HepG2 (cell line): Measurements from ENCODE around the gene SHPK. TPM values are rescaled to one million over a fixed set of nuclear protein-coding genes. Genes with fewer than 3 reads are reported as not detected.
A peak's percentile ranks its signal among the peaks of the same experiment; 100 is the strongest.

Experiments used
- ELF3 ChIP-seq: IDR thresholded peaks from 2 replicates; pipeline ENCODE4 v1.6.1; 2016; ENCODE audit warnings: missing genetic modification reagents, missing compliant biosample characterization
- MIER2 ChIP-seq: IDR thresholded peaks from 2 replicates; pipeline ENCODE4 v1.6.1; 2016; ENCODE audit warnings: missing biosample characterization, missing genetic modification reagents
- SP4 ChIP-seq: sonication (generic); formaldehyde crosslinking; IDR thresholded peaks from 2 replicates; pipeline ENCODE4 v1.8.1; 2023; ENCODE audit warnings: mild to moderate bottlenecking, missing genetic modification reagents
- ZNF10 ChIP-seq: sonication (generic); formaldehyde crosslinking; IDR thresholded peaks from 2 replicates; pipeline ENCODE4 v1.4.0; 2020; ENCODE audit warnings: mild to moderate bottlenecking, low read depth, missing genetic modification reagents, borderline replicate concordance
- ZNF136 ChIP-seq: sonication (generic); formaldehyde crosslinking; IDR thresholded peaks from 2 replicates; pipeline ENCODE4 v1.8.1; 2022; ENCODE audit warnings: low read depth, mild to moderate bottlenecking, moderate library complexity, missing genetic modification reagents
- ZNF644 ChIP-seq: IDR thresholded peaks from 2 replicates; pipeline ENCODE4 v1.6.1; 2016; ENCODE audit warnings: low read depth
- polyA plus RNA-seq, 8 experiments: library from polyadenylated mRNA; depleted of rRNA in 3 of 8; stranded (reverse) in 7 of 8; unstranded in 1 of 8; fragments of >200 nt; fragmentation: Illumina TruSeq in 4 of 8; extraction: Trizol in 4 of 8; gene quantifications; 2 replicates each; pipeline versions ENCODE4 v1.2.1 to v1.2.3, GENCODE V29; 2011 to 2016; ENCODE audit warnings: low read depth in 4 of 8, missing spikeins in 1 of 8, mixed read lengths in 1 of 8; ENCODE audit not compliant: insufficient read depth in 1 of 8
- total RNA-seq, 5 experiments: library from RNA; depleted of rRNA; stranded (reverse); fragments of >200 nt; fragmentation: Illumina TruSeq; extraction: Trizol; gene quantifications; 2 replicates each; pipeline ENCODE4 v1.2.3, GENCODE V29; 2016; ENCODE audit warnings: low read depth in 1 of 5
- TF ChIP-seq, protein P1 (sequence below), 2 experiments: fragments of 450-650 bp in 1 of 2; sonication (generic) in 1 of 2; formaldehyde crosslinking in 1 of 2; IDR thresholded peaks; 2 replicates each; pipeline versions ENCODE4 v1.6.1 to v1.8.0; 2016 to 2022; ENCODE audit warnings: antibody characterized with exemption in 1 of 2, mild to moderate bottlenecking in 1 of 2, missing genetic modification reagents in 1 of 2
- TF ChIP-seq, protein P2 (sequence below): sonication (generic); formaldehyde crosslinking; IDR thresholded peaks from 2 replicates; pipeline ENCODE4 v1.4.0; 2020; ENCODE audit warnings: missing genetic modification reagents
- TF ChIP-seq, protein P3 (sequence below): sonication (generic); formaldehyde crosslinking; IDR thresholded peaks from 2 replicates; pipeline ENCODE4 v1.4.0; 2020; ENCODE audit warnings: missing genetic modification reagents, borderline replicate concordance
- TF ChIP-seq, protein P4 (sequence below): sonication (generic); formaldehyde crosslinking; IDR thresholded peaks from 2 replicates; pipeline ENCODE4 v1.4.0; 2020; ENCODE audit warnings: mild to moderate bottlenecking, missing genetic modification reagents

The SHPK gene
- total and polyA plus RNA-seq, 2 of the 13 experiments (the other 11 are each of a cell fraction or from before 2014, with no cell fraction given) = 16.2 to 30.9 TPM

GRCh38 chr17:3635474-3636153, 436 bp downstream of the SHPK start (continued):
- TF ChIP-seq, protein P1, sequence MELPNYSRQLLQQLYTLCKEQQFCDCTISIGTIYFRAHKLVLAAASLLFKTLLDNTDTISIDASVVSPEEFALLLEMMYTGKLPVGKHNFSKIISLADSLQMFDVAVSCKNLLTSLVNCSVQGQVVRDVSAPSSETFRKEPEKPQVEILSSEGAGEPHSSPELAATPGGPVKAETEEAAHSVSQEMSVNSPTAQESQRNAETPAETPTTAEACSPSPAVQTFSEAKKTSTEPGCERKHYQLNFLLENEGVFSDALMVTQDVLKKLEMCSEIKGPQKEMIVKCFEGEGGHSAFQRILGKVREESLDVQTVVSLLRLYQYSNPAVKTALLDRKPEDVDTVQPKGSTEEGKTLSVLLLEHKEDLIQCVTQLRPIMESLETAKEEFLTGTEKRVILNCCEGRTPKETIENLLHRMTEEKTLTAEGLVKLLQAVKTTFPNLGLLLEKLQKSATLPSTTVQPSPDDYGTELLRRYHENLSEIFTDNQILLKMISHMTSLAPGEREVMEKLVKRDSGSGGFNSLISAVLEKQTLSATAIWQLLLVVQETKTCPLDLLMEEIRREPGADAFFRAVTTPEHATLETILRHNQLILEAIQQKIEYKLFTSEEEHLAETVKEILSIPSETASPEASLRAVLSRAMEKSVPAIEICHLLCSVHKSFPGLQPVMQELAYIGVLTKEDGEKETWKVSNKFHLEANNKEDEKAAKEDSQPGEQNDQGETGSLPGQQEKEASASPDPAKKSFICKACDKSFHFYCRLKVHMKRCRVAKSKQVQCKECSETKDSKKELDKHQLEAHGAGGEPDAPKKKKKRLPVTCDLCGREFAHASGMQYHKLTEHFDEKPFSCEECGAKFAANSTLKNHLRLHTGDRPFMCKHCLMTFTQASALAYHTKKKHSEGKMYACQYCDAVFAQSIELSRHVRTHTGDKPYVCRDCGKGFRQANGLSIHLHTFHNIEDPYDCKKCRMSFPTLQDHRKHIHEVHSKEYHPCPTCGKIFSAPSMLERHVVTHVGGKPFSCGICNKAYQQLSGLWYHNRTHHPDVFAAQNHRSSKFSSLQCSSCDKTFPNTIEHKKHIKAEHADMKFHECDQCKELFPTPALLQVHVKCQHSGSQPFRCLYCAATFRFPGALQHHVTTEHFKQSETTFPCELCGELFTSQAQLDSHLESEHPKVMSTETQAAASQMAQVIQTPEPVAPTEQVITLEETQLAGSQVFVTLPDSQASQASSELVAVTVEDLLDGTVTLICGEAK (IDR thresholded peaks at IDR 0.05) = no peak
- TF ChIP-seq, protein P1 (CRISPR knock-in tag; IDR thresholded peaks at IDR 0.05) = 0 out of 2 replicates have a peak, but pooled peaks have one; percentile 51
- TF ChIP-seq ELF3 = no peak
- TF ChIP-seq MIER2 (CRISPR knock-in tag) = no peak
- TF ChIP-seq SP4 (CRISPR knock-in tag) = no peak
- TF ChIP-seq, protein P2, sequence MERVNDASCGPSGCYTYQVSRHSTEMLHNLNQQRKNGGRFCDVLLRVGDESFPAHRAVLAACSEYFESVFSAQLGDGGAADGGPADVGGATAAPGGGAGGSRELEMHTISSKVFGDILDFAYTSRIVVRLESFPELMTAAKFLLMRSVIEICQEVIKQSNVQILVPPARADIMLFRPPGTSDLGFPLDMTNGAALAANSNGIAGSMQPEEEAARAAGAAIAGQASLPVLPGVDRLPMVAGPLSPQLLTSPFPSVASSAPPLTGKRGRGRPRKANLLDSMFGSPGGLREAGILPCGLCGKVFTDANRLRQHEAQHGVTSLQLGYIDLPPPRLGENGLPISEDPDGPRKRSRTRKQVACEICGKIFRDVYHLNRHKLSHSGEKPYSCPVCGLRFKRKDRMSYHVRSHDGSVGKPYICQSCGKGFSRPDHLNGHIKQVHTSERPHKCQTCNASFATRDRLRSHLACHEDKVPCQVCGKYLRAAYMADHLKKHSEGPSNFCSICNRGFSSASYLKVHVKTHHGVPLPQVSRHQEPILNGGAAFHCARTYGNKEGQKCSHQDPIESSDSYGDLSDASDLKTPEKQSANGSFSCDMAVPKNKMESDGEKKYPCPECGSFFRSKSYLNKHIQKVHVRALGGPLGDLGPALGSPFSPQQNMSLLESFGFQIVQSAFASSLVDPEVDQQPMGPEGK (CRISPR knock-in tag) = no peak; the same call in 1 of the 2 replicates
- TF ChIP-seq, protein P3, sequence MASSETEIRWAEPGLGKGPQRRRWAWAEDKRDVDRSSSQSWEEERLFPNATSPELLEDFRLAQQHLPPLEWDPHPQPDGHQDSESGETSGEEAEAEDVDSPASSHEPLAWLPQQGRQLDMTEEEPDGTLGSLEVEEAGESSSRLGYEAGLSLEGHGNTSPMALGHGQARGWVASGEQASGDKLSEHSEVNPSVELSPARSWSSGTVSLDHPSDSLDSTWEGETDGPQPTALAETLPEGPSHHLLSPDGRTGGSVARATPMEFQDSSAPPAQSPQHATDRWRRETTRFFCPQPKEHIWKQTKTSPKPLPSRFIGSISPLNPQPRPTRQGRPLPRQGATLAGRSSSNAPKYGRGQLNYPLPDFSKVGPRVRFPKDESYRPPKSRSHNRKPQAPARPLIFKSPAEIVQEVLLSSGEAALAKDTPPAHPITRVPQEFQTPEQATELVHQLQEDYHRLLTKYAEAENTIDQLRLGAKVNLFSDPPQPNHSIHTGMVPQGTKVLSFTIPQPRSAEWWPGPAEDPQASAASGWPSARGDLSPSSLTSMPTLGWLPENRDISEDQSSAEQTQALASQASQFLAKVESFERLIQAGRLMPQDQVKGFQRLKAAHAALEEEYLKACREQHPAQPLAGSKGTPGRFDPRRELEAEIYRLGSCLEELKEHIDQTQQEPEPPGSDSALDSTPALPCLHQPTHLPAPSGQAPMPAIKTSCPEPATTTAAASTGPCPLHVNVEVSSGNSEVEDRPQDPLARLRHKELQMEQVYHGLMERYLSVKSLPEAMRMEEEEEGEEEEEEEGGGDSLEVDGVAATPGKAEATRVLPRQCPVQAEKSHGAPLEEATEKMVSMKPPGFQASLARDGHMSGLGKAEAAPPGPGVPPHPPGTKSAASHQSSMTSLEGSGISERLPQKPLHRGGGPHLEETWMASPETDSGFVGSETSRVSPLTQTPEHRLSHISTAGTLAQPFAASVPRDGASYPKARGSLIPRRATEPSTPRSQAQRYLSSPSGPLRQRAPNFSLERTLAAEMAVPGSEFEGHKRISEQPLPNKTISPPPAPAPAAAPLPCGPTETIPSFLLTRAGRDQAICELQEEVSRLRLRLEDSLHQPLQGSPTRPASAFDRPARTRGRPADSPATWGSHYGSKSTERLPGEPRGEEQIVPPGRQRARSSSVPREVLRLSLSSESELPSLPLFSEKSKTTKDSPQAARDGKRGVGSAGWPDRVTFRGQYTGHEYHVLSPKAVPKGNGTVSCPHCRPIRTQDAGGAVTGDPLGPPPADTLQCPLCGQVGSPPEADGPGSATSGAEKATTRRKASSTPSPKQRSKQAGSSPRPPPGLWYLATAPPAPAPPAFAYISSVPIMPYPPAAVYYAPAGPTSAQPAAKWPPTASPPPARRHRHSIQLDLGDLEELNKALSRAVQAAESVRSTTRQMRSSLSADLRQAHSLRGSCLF = no peak
- TF ChIP-seq, protein P4, sequence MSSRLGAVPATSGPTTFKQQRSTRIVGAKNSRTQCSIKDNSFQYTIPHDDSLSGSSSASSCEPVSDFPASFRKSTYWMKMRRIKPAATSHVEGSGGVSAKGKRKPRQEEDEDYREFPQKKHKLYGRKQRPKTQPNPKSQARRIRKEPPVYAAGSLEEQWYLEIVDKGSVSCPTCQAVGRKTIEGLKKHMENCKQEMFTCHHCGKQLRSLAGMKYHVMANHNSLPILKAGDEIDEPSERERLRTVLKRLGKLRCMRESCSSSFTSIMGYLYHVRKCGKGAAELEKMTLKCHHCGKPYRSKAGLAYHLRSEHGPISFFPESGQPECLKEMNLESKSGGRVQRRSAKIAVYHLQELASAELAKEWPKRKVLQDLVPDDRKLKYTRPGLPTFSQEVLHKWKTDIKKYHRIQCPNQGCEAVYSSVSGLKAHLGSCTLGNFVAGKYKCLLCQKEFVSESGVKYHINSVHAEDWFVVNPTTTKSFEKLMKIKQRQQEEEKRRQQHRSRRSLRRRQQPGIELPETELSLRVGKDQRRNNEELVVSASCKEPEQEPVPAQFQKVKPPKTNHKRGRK (CRISPR knock-in tag) = 0 out of 2 replicates have a peak, but pooled peaks have one; percentile 5
- no peak for TF ChIP-seq ZNF136 (CRISPR knock-in tag)
- TF ChIP-seq ZNF10 = no peak
- TF ChIP-seq ZNF644 (CRISPR knock-in tag) = no peak
